Loucy (cell line): ENCODE data around the gene MTPN.

Source experiments
- H2AFZ ChIP-seq: fragments of 200-600 bp; sonication (generic); 2 replicates; pipeline ENCODE4 v1.6.0; 2016; ENCODE audit warnings: antibody characterized with exemption, mild to moderate bottlenecking, low read length, moderate library complexity
- H3F3A ChIP-seq: fragments of 200-600 bp; 2 replicates; pipeline ENCODE4 v1.6.0; 2016; ENCODE audit warnings: antibody characterized with exemption, low read depth, mild to moderate bottlenecking
- H3K27me3 ChIP-seq: fragments of 200-600 bp; sonication (generic); 2 replicates; pipeline ENCODE4 v1.6.1; 2014; ENCODE audit warnings: low read length, mild to moderate bottlenecking; ENCODE audit not compliant: insufficient read depth, poor library complexity, severe bottlenecking
- H3K36me3 ChIP-seq: fragments of 200-600 bp; sonication (generic); 2 replicates; pipeline ENCODE4 v1.6.1; 2016; ENCODE audit warnings: low read length; ENCODE audit not compliant: insufficient read depth
- H3K4me1 ChIP-seq: fragments of 200-600 bp; sonication (generic); 2 replicates; pipeline ENCODE4 v1.5.1; 2014; ENCODE audit warnings: low read length, mild to moderate bottlenecking; ENCODE audit not compliant: insufficient read depth, poor library complexity, severe bottlenecking
- H3K4me2 ChIP-seq: fragments of 200-600 bp; sonication (generic); 2 replicates; pipeline ENCODE4 v1.6.0; 2014; ENCODE audit warnings: antibody characterized with exemption, low read length, low read depth, mild to moderate bottlenecking; ENCODE audit not compliant: poor library complexity, severe bottlenecking
- H3K4me3 ChIP-seq: fragments of 200-600 bp; sonication (generic); 2 replicates; pipeline ENCODE4 v1.5.1; 2014; ENCODE audit warnings: low read length, mild to moderate bottlenecking, mixed read lengths; ENCODE audit not compliant: poor library complexity, severe bottlenecking
- H3K79me2 ChIP-seq: fragments of 200-600 bp; sonication (generic); 2 replicates; pipeline ENCODE4 v1.6.1; 2014; ENCODE audit warnings: low read length; ENCODE audit not compliant: insufficient read depth
- H3K9ac ChIP-seq: fragments of 200-600 bp; sonication (generic); 2 replicates; pipeline ENCODE4 v1.6.0; 2014; ENCODE audit warnings: mild to moderate bottlenecking, low read depth, low read length, moderate library complexity; ENCODE audit not compliant: poor library complexity, severe bottlenecking
- H3K9me2 ChIP-seq: fragments of 200-600 bp; sonication (generic); replicated peaks from 2 replicates; pipeline ENCODE4 v1.6.1; 2016; ENCODE audit warnings: low read depth, low read length, mixed read lengths
- H3K9me3 ChIP-seq: fragments of 200-600 bp; sonication (generic); 2 replicates; pipeline ENCODE4 v1.6.1; 2014; ENCODE audit warnings: mild to moderate bottlenecking, antibody characterized with exemption, low read length, low read depth; ENCODE audit not compliant: insufficient read depth
- H4K20me1 ChIP-seq: fragments of 200-600 bp; sonication (generic); 2 replicates; pipeline ENCODE4 v1.6.0; 2014; ENCODE audit warnings: antibody characterized with exemption, low read length, mild to moderate bottlenecking; ENCODE audit not compliant: insufficient read depth, poor library complexity, severe bottlenecking
- EZH2phosphoT487 ChIP-seq: fragments of 200-600 bp; IDR thresholded peaks from 2 replicates; pipeline ENCODE4 v1.6.1; 2018; ENCODE audit warnings: antibody characterized with exemption, mild to moderate bottlenecking, moderate library complexity, borderline replicate concordance
- TF ChIP-seq, protein P1 (sequence below): fragments of 200-600 bp; sonication (generic); conservative IDR thresholded peaks from 2 replicates; pipeline ENCODE4 v1.5.1; 2014; ENCODE audit warnings: mild to moderate bottlenecking, antibody characterized with exemption, low read length

The MTPN gene

DNA sequence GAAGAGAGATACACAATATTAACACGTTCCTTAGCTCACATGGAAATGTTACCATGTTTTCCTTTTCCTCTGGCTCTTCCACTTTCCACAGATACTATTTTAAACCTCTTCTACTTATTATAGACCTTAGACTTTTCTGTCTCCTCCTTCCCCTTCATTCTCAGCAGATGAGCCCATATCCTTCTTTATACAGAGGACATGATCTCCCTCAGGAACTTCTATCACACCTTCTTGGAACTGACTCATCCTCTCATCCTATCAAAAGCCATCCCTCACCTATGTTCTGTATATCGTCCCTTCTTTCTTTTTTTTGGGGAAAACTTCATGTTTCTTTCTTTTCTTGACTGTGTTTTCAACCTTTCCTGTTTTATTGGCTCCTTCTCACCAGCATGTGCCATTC lies 20.8 kb downstream of the MTPN start:
- peaks cover 8% of the 10 kb centered on the region for H3K4me1 ChIP-seq

DNA sequence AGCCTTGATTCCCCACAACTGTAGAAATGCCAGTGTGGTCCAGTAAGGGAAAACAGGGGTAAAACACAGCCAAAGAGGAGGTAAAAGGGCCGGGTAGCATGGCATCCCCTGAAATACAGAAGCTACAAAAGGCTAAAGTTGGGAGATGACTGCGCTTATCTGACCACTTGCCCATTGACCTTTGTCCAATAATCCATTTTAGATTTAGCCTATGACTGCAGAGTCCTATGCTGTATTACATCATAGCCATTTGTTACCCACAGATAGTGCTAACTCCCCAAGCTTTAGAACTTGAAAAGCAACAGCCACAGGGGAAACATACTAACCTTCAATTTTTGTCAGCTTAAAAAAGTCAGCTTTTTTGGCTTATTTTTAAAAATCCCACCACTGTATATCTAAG lies 26.2 kb downstream of the MTPN start:
- no peaks in the 10 kb centered on the region for H3K4me1 ChIP-seq
- H3K4me2 ChIP-seq: no peak overlapping the region
- no peaks in the 10 kb centered on the region for H3F3A ChIP-seq
- H3K4me3 ChIP-seq: no peak overlapping the region
- H3K9me3 ChIP-seq: no peaks in the 10 kb centered on the region
- no peaks in the 10 kb centered on the region for H3K9me2 ChIP-seq
- no peaks in the 10 kb centered on the region for H3K27me3 ChIP-seq
- H3K36me3 ChIP-seq: peaks cover 50% of the 10 kb centered on the region; the same call in 1 of the 2 replicates
- no peak overlapping the region for H2AFZ ChIP-seq
- peaks cover 70% of the 10 kb centered on the region for H3K79me2 ChIP-seq
- peaks cover 67% of the 10 kb centered on the region for H4K20me1 ChIP-seq
- no peak overlapping the region for H3K9ac ChIP-seq
- TF ChIP-seq EZH2phosphoT487: no peak
- TF ChIP-seq, protein P1, sequence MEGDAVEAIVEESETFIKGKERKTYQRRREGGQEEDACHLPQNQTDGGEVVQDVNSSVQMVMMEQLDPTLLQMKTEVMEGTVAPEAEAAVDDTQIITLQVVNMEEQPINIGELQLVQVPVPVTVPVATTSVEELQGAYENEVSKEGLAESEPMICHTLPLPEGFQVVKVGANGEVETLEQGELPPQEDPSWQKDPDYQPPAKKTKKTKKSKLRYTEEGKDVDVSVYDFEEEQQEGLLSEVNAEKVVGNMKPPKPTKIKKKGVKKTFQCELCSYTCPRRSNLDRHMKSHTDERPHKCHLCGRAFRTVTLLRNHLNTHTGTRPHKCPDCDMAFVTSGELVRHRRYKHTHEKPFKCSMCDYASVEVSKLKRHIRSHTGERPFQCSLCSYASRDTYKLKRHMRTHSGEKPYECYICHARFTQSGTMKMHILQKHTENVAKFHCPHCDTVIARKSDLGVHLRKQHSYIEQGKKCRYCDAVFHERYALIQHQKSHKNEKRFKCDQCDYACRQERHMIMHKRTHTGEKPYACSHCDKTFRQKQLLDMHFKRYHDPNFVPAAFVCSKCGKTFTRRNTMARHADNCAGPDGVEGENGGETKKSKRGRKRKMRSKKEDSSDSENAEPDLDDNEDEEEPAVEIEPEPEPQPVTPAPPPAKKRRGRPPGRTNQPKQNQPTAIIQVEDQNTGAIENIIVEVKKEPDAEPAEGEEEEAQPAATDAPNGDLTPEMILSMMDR: no peak

More for the DNA sequence above, 20.8 kb downstream of the MTPN start:
- H3K79me2 ChIP-seq: peaks cover 87% of the 10 kb centered on the region
- no peak overlapping the region for H3K9ac ChIP-seq
- H3K27me3 ChIP-seq: no peaks in the 10 kb centered on the region
- no peaks in the 10 kb centered on the region for H3F3A ChIP-seq
- H3K9me2 ChIP-seq: no peaks in the 10 kb centered on the region
- H3K4me3 ChIP-seq: no peak overlapping the region
- H3K36me3 ChIP-seq: peaks cover 14% of the 10 kb centered on the region; the same call in 1 of the 2 replicates
- H2AFZ ChIP-seq: no peak overlapping the region
- H3K4me2 ChIP-seq: no peak overlapping the region
- H3K9me3 ChIP-seq: no peaks in the 10 kb centered on the region
- TF ChIP-seq EZH2phosphoT487: no peak
- TF ChIP-seq, protein P1: no peak
- peaks cover 95% of the 10 kb centered on the region for H4K20me1 ChIP-seq

DNA sequence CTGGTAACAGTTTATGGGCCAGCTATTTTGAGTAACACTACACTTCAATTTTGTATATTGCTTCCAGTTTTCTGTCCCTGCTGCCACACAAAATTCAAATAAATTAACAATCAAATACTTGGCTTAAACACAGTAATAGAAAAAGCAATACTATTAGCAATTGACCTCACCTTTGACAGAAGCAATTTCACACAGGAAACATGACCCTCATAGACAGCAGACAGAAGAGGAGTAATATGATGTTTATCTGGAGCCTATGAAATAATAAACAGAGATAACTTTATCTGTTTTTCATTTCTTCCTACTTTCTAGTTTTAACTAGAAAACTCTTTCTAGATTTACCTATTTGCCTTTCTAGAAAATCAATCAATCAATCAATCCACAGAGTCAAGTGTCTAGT lies 26.7 kb downstream of the MTPN start:
- no peak overlapping the region for H2AFZ ChIP-seq
- no peak overlapping the region for H3K9ac ChIP-seq
- H3F3A ChIP-seq: no peaks in the 10 kb centered on the region
- no peak overlapping the region for H3K4me3 ChIP-seq
- no peaks in the 10 kb centered on the region for H3K9me3 ChIP-seq
- H4K20me1 ChIP-seq: peaks cover 67% of the 10 kb centered on the region
- H3K4me1 ChIP-seq: no peaks in the 10 kb centered on the region
- H3K27me3 ChIP-seq: no peaks in the 10 kb centered on the region
- H3K4me2 ChIP-seq: no peak overlapping the region
- H3K9me2 ChIP-seq: no peaks in the 10 kb centered on the region
- peaks cover 65% of the 10 kb centered on the region for H3K79me2 ChIP-seq
- H3K36me3 ChIP-seq: peaks cover 53% of the 10 kb centered on the region; the same call in 1 of the 2 replicates
- no peak for TF ChIP-seq EZH2phosphoT487
- TF ChIP-seq, protein P1: no peak
